Epithelial cell of proximal tubule (primary cell): ENCODE data around the gene OR6X1. TPM values are rescaled to one million over a fixed set of nuclear protein-coding genes. Genes with fewer than 3 reads are reported as not detected.

ENCODE experiments used
- DNase-seq: peaks from one replicate; pipeline ENCODE4 v3.0.0-alpha.2; 2011; ENCODE audit warnings: low read depth
- H3K4me3 ChIP-seq: 2 replicates; pipeline ENCODE4 v1.5.1; 2011; ENCODE audit warnings: low read depth, mild to moderate bottlenecking, low read length
- total RNA-seq: library from RNA; depleted of rRNA; stranded (reverse); fragments of >200 nt; gene quantifications from 2 replicates; pipeline ENCODE4 v1.2.3, GENCODE V29; 2015
- TF ChIP-seq, protein P1 (sequence below): conservative IDR thresholded peaks from 2 replicates; pipeline ENCODE4 v1.5.1; 2012; ENCODE audit warnings: low read depth, mild to moderate bottlenecking, low read length

OR6X1 gene
- total RNA-seq, 1 donor from 2014 or later, result not detected

DNA sequence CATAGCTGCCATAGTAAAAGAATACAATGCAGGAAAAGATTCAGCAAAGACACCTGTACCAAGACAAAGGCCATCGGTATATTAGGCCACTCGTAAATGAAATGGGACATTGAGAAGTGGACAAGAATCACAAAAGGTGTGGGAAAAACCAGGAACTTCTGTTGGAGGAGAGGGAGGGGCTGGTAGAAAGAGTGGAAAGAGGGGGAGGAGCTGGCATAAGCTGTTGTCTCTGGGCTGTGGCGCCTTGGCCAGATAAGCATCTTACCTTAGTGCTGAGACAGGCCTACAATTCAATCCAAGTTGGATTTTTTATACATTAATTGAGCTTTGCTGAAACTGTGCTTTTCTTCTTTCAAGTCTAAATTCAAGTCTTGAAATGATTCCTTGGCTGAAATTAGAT, 50.0 kb downstream of the OR6X1 start:
- no peak overlapping the region for H3K4me3 ChIP-seq
- no peak for DNase-seq
- TF ChIP-seq, protein P1, sequence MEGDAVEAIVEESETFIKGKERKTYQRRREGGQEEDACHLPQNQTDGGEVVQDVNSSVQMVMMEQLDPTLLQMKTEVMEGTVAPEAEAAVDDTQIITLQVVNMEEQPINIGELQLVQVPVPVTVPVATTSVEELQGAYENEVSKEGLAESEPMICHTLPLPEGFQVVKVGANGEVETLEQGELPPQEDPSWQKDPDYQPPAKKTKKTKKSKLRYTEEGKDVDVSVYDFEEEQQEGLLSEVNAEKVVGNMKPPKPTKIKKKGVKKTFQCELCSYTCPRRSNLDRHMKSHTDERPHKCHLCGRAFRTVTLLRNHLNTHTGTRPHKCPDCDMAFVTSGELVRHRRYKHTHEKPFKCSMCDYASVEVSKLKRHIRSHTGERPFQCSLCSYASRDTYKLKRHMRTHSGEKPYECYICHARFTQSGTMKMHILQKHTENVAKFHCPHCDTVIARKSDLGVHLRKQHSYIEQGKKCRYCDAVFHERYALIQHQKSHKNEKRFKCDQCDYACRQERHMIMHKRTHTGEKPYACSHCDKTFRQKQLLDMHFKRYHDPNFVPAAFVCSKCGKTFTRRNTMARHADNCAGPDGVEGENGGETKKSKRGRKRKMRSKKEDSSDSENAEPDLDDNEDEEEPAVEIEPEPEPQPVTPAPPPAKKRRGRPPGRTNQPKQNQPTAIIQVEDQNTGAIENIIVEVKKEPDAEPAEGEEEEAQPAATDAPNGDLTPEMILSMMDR, result no peak

Other genes starting within 250 kb of the OR6X1 start
- gene SCN3B, start 99.9 kb downstream of the OR6X1 start, total RNA-seq, result 0.07 and 0.23 TPM in 2 replicates
- 2.2 and 7.5 TPM in 2 replicates for gene ZNF202, start 12.9 kb downstream of the OR6X1 start, total RNA-seq
- not detected in 2 replicates for gene OR6M1, start 51.8 kb upstream of the OR6X1 start, total RNA-seq
- gene TMEM225, start 131.2 kb upstream of the OR6X1 start, total RNA-seq, result not detected in 2 replicates
- not detected in 2 replicates for gene OR8D4, start 147.6 kb upstream of the OR6X1 start, total RNA-seq
- not detected in 2 replicates for gene OR4D5, start 185.1 kb upstream of the OR6X1 start, total RNA-seq
- gene OR6T1, start 189.3 kb upstream of the OR6X1 start, total RNA-seq, result not detected in 2 replicates
- not detected in 2 replicates for gene OR10S1, start 223.3 kb upstream of the OR6X1 start, total RNA-seq
- not detected in 2 replicates for gene OR10G6, start 240.6 kb upstream of the OR6X1 start, total RNA-seq